H1 (cell line): ENCODE measurements around the gene PHTF1.

ENCODE experiments used
- CREB1 ChIP-seq: IDR thresholded peaks from 2 replicates; pipeline ENCODE4 v1.6.1; 2012; ENCODE audit warnings: inconsistent platforms
- USF2 ChIP-seq: IDR thresholded peaks from 2 replicates; pipeline ENCODE4 v1.6.1; 2011; ENCODE audit warnings: low read length, improper control_type of control experiment

- TF ChIP-seq USF2 (no peak), CREB1 (no peak)
Measured at GRCh38 chr1:113734357-113735055, 24.8 kb downstream of the PHTF1 start.
